ENCODE data around the gene RNU1-3. TPM values are rescaled to one million over a fixed set of nuclear protein-coding genes. Genes with fewer than 3 reads are reported as not detected.

RNU1-3 gene
- total and polyA plus RNA-seq, 2 of the 13 experiments (the other 11 are each of a cell fraction or from before 2014, with no cell fraction given): under 0.01 to 11,018 TPM

DNA sequence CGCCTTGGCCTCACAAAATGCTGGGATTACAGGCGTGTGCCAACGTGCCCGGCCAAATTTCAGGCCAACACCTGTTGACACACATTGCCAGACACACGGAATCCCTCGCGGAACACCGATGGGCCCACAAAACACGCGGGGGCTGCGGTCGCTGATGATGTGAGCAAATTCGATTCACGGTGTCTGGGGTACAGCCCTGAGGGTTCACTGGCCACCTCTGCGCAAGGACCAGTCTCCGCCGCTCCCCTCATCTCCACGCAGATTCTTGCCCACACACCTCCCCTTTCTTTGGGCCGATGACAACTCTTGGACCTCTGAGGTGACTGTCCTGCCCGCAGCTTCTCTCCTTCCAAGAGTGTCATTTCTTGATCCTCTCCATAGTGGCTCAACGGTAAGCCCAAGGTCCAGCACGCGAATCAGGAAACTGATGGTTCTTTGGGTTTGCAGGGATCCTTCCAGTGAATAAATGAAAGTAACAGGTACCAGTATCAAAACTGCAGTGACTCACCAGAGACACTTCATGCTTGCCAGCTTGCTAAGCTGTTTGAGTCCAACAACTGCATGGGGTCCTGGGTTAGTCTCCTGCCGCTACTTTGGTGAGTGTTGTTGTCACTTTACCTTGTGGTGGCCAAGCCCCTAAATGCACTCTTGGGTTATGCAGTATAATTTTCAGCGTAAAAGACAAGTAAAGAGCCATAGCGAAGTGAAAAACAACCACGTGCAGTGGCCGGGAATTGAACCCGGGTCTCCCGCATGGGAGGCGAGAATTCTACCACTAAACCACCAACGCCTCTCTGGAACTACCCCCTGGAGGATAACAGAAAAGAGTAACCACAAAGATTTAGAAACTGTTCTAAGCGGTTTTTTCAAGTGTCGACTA lies 11.0 kb upstream of the RNU1-3 start (continued):
- TF ChIP-seq, protein P1, sequence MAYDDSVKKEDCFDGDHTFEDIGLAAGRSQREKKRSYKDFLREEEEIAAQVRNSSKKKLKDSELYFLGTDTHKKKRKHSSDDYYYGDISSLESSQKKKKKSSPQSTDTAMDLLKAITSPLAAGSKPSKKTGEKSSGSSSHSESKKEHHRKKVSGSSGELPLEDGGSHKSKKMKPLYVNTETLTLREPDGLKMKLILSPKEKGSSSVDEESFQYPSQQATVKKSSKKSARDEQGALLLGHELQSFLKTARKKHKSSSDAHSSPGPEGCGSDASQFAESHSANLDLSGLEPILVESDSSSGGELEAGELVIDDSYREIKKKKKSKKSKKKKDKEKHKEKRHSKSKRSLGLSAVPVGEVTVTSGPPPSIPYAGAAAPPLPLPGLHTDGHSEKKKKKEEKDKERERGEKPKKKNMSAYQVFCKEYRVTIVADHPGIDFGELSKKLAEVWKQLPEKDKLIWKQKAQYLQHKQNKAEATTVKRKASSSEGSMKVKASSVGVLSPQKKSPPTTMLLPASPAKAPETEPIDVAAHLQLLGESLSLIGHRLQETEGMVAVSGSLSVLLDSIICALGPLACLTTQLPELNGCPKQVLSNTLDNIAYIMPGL (CRISPR knock-in tag; IDR thresholded peaks at IDR 0.05; ENCODE audit: borderline replicate concordance in 1 of 2, low read depth in 1 of 2): peak; percentile 85 to 94
- TF ChIP-seq FOXP1 (IDR thresholded peaks at IDR 0.05): no peak
- TF ChIP-seq FOXP1 (CRISPR knock-in tag; IDR thresholded peaks at IDR 0.05): peak; percentile 33; the same call in 1 of the 2 replicates
- TF ChIP-seq, protein P2, sequence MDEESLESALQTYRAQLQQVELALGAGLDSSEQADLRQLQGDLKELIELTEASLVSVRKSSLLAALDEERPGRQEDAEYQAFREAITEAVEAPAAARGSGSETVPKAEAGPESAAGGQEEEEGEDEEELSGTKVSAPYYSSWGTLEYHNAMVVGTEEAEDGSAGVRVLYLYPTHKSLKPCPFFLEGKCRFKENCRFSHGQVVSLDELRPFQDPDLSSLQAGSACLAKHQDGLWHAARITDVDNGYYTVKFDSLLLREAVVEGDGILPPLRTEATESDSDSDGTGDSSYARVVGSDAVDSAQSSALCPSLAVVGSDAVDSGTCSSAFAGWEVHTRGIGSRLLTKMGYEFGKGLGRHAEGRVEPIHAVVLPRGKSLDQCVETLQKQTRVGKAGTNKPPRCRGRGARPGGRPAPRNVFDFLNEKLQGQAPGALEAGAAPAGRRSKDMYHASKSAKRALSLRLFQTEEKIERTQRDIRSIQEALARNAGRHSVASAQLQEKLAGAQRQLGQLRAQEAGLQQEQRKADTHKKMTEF (CRISPR knock-in tag; IDR thresholded peaks at IDR 0.05): peak; percentile 75; the same call in 1 of the 2 replicates
- TF ChIP-seq, protein P3, sequence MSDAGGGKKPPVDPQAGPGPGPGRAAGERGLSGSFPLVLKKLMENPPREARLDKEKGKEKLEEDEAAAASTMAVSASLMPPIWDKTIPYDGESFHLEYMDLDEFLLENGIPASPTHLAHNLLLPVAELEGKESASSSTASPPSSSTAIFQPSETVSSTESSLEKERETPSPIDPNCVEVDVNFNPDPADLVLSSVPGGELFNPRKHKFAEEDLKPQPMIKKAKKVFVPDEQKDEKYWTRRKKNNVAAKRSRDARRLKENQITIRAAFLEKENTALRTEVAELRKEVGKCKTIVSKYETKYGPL (CRISPR knock-in tag; IDR thresholded peaks at IDR 0.05): 0 out of 2 replicates have a peak, but pooled peaks have one; percentile 19
- TF ChIP-seq SIN3A (IDR thresholded peaks at IDR 0.05; ENCODE audit: borderline replicate concordance, low read depth, low read length): peak; percentile 68; the same call in 1 of the 2 replicates
- TF ChIP-seq ZMYM3 (CRISPR knock-in tag; IDR thresholded peaks at IDR 0.05): peak; percentile 9; the same call in 1 of the 2 replicates
- no peak for TF ChIP-seq ZNF441 (CRISPR knock-in tag; IDR thresholded peaks at IDR 0.05; ENCODE audit: borderline replicate concordance)
- no peak for TF ChIP-seq ASH2L (IDR thresholded peaks at IDR 0.05; ENCODE audit: insufficient read length, low read depth, low read length)
- TF ChIP-seq NCOA5 (CRISPR knock-in tag; IDR thresholded peaks at IDR 0.05): no peak
- TF ChIP-seq U2AF1 (optimal IDR thresholded peaks at IDR 0.05; ENCODE audit: low read depth, low read length): no peak
- peak; percentile 61 for TF ChIP-seq NR2F6 (IDR thresholded peaks at IDR 0.05)
- peak; percentile 20; the same call in 1 of the 2 replicates for TF ChIP-seq NR2F6 (CRISPR knock-in tag; IDR thresholded peaks at IDR 0.05)
- TF ChIP-seq FOXK1 (CRISPR knock-in tag; IDR thresholded peaks at IDR 0.05; ENCODE audit: borderline replicate concordance, low read depth): peak; percentile 80; the same call in 1 of the 2 replicates
- TF ChIP-seq ZFP90 (CRISPR knock-in tag; IDR thresholded peaks at IDR 0.05; ENCODE audit: borderline replicate concordance): peak; percentile 11; the same call in 1 of the 2 replicates
- TF ChIP-seq ZNF720 (CRISPR knock-in tag; IDR thresholded peaks at IDR 0.05): no peak
- no peak for TF ChIP-seq ZNF44 (CRISPR knock-in tag; IDR thresholded peaks at IDR 0.05)
- TF ChIP-seq MEIS1 (CRISPR knock-in tag; IDR thresholded peaks at IDR 0.05; ENCODE audit: borderline replicate concordance): 0 out of 2 replicates have a peak, but pooled peaks have one; percentile 31
- TF ChIP-seq ZSCAN12 (CRISPR knock-in tag; IDR thresholded peaks at IDR 0.05): no peak
- TF ChIP-seq ZNF10 (CRISPR knock-in tag; IDR thresholded peaks at IDR 0.05; ENCODE audit: borderline replicate concordance, low read depth): no peak
- TF ChIP-seq ZNF24 (IDR thresholded peaks at IDR 0.05): peak; percentile 100
- TF ChIP-seq, protein P4, sequence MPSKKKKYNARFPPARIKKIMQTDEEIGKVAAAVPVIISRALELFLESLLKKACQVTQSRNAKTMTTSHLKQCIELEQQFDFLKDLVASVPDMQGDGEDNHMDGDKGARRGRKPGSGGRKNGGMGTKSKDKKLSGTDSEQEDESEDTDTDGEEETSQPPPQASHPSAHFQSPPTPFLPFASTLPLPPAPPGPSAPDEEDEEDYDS (CRISPR knock-in tag; IDR thresholded peaks at IDR 0.05): peak; percentile 25; the same call in 1 of the 2 replicates
- no peak for TF ChIP-seq STAT5B (CRISPR knock-in tag; IDR thresholded peaks at IDR 0.05)
- TF ChIP-seq, protein P5, sequence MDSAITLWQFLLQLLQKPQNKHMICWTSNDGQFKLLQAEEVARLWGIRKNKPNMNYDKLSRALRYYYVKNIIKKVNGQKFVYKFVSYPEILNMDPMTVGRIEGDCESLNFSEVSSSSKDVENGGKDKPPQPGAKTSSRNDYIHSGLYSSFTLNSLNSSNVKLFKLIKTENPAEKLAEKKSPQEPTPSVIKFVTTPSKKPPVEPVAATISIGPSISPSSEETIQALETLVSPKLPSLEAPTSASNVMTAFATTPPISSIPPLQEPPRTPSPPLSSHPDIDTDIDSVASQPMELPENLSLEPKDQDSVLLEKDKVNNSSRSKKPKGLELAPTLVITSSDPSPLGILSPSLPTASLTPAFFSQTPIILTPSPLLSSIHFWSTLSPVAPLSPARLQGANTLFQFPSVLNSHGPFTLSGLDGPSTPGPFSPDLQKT (CRISPR knock-in tag; IDR thresholded peaks at IDR 0.05; ENCODE audit: borderline replicate concordance): no peak
- 0 out of 2 replicates have a peak, but pooled peaks have one; percentile 34 for TF ChIP-seq ZNF205 (CRISPR knock-in tag; IDR thresholded peaks at IDR 0.05)

Data from HepG2 (cell line).